ENCODE results near the gene SPRN. TPM values are rescaled to one million over a fixed set of nuclear protein-coding genes. Genes with fewer than 3 reads are reported as not detected.

The SPRN gene
- total and polyA plus RNA-seq, 12 donors, result 0.10 to 1.8 (median 0.60) TPM; not detected in 3

GRCh38 chr10:133448120-133448519 is 23.7 kb upstream of the SPRN start:
- Histone ChIP-seq H3K4me3 (no peak overlapping the region), H3K27ac (no peak overlapping the region), H3K4me1 (replicated peaks in 1 of 2) (no peaks in the 10 kb centered on the region), H3K27me3 (no peaks in the 10 kb centered on the region), H3K9me3 (replicated peaks in 1 of 3) (peaks cover 0 to 27% (median 10%) of the 10 kb centered on the region in 3 donors), H3K36me3 (replicated peaks in 1 of 2) (no peaks in the 10 kb centered on the region)
- intact Hi-C loops (cut with DNase I), result no loop called here
- no peak for DNase-seq
- TF ChIP-seq POLR2A (IDR thresholded peaks at IDR 0.05) (no peak), CTCF (IDR thresholded peaks at IDR 0.05) (no peak)

GRCh38 chr10:133446979-133447378 is 22.6 kb upstream of the SPRN start:
- TF ChIP-seq POLR2A (IDR thresholded peaks at IDR 0.05) (no peak), CTCF (IDR thresholded peaks at IDR 0.05) (no peak)
- Histone ChIP-seq H3K27ac (no peak overlapping the region), H3K27me3 (no peaks in the 10 kb centered on the region), H3K9me3 (replicated peaks in 1 of 3) (peaks cover 0 to 27% (median 10%) of the 10 kb centered on the region in 3 donors), H3K36me3 (replicated peaks in 1 of 2) (no peaks in the 10 kb centered on the region), H3K4me1 (replicated peaks in 1 of 2) (no peaks in the 10 kb centered on the region), H3K4me3 (no peak overlapping the region)
- intact Hi-C loops (cut with DNase I), result no loop called here
- DNase-seq, result peak in 1 of 7 donors; percentile 2
- WGBS, 4 donors, result 82 to 89% (median 85%) methylated on average over 11 of the region's 11 CpGs

GRCh38 chr10:133445751-133446708 is 21.6 kb upstream of the SPRN start:
- H3K27me3 ChIP-seq, result no peaks in the 10 kb centered on the region
- intact Hi-C loops (cut with DNase I), result no loop called here
- no peaks in the 10 kb centered on the region for H3K36me3 ChIP-seq (replicated peaks in 1 of 2)
- peak in 2 of 7 donors; percentile 14 to 39 for DNase-seq
- 44 to 84% (median 65%) methylated on average over 17 to 80 of the region's 80 CpGs for WGBS, 4 donors
- TF ChIP-seq CTCF (IDR thresholded peaks at IDR 0.05), result no peak
- no peak for TF ChIP-seq POLR2A (IDR thresholded peaks at IDR 0.05)
- H3K9me3 ChIP-seq (replicated peaks in 1 of 3), result peaks cover 0 to 27% (median 10%) of the 10 kb centered on the region in 3 donors
- no peak overlapping the region for H3K27ac ChIP-seq
- no peak overlapping the region for H3K4me3 ChIP-seq
- H3K4me1 ChIP-seq (replicated peaks in 1 of 2), result no peaks in the 10 kb centered on the region

GRCh38 chr10:133445268-133445732 is 20.9 kb upstream of the SPRN start:
- Histone ChIP-seq H3K4me3 (no peak overlapping the region), H3K27ac (no peak overlapping the region), H3K27me3 (no peaks in the 10 kb centered on the region), H3K4me1 (replicated peaks in 1 of 2) (no peaks in the 10 kb centered on the region), H3K9me3 (replicated peaks in 1 of 3) (peaks cover 0 to 27% (median 10%) of the 10 kb centered on the region in 3 donors), H3K36me3 (replicated peaks in 1 of 2) (no peaks in the 10 kb centered on the region)
- peak in 2 of 7 donors; percentile 16 to 35 for DNase-seq
- TF ChIP-seq CTCF (IDR thresholded peaks at IDR 0.05) (no peak), POLR2A (IDR thresholded peaks at IDR 0.05) (no peak)
- intact Hi-C loops (cut with DNase I), result no loop called here
- 87 to 94% (median 91%) methylated on average over 21 to 22 of the region's 22 CpGs for WGBS, 4 donors
